Gastrocnemius medialis (tissue), 4 donors: ENCODE results near the gene SP8.

Experiments
- POLR2A ChIP-seq, 2 donors: fragments of 450-650 bp; IDR thresholded peaks; one replicate each; pipeline ENCODE4 v1.6.1; 2017; ENCODE audit warnings: antibody characterized with exemption in 2 of 2, mild to moderate bottlenecking in 2 of 2, moderate library complexity in 2 of 2
- TF ChIP-seq, protein P1 (sequence below), 5 experiments: fragments of 450-650 bp in 3 of 5; fragments of 200-600 bp in 2 of 5; sonication (generic) in 2 of 5; IDR thresholded peaks in 4 of 5; conservative IDR thresholded peaks in 1 of 5; 1 replicate in 4 of 5; 2 replicates in 1 of 5; pipeline ENCODE4 v1.5.1; 2016 to 2019; ENCODE audit warnings: antibody characterized with exemption in 5 of 5, mild to moderate bottlenecking in 3 of 5, moderate library complexity in 3 of 5

DNA sequence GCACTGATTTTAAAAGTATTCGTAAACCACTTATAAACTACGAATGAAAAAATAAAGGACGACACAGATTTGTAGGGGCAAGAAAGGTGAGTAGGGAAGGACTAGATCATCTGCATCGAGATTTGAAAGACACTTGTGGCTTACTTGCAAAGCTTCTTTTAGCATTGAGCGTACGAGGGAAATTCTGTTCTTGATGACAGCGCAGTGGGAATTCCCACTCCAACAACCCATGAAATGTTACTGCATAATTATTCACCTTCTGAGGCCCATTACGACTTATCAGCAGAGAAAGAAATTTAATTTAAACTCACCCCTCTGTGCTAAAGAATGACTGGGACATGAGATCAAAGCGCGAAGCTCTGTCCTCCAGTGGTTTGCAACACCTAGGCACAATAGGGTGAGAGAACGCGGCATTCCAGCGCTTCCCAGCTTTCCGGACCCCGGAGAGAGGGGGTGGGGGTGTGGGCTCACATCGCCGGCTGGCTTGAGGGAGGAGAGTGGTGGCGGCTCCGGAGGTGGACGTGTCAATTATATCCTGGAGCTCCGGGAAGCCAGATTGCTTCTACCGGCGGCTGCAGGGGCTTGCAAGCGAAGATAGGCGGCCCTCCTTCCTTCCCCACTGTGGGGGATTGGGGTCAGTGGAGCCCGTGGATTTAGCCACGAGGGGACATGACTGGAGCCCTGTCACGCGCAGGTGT is 10.3 kb downstream of the SP8 start:
- TF ChIP-seq, protein P1, sequence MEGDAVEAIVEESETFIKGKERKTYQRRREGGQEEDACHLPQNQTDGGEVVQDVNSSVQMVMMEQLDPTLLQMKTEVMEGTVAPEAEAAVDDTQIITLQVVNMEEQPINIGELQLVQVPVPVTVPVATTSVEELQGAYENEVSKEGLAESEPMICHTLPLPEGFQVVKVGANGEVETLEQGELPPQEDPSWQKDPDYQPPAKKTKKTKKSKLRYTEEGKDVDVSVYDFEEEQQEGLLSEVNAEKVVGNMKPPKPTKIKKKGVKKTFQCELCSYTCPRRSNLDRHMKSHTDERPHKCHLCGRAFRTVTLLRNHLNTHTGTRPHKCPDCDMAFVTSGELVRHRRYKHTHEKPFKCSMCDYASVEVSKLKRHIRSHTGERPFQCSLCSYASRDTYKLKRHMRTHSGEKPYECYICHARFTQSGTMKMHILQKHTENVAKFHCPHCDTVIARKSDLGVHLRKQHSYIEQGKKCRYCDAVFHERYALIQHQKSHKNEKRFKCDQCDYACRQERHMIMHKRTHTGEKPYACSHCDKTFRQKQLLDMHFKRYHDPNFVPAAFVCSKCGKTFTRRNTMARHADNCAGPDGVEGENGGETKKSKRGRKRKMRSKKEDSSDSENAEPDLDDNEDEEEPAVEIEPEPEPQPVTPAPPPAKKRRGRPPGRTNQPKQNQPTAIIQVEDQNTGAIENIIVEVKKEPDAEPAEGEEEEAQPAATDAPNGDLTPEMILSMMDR (IDR thresholded peaks at IDR 0.05 in 4 of 5, conservative IDR thresholded peaks at IDR 0.05 in 1 of 5), result no peak
- no peak for TF ChIP-seq POLR2A (IDR thresholded peaks at IDR 0.05)
